HG03575 (cell line): ENCODE data around the gene TRAF3IP3.
A peak's percentile ranks its signal among the peaks of the same experiment; 100 is the strongest.

Experiments used
- ATAC-seq: cut with Tn5 transposase; IDR thresholded peaks from one replicate; pipeline ENCODE4 v1.9.1; 2021; ENCODE audit not compliant: unreplicated experiment, insufficient number of reproducible peaks, low FRiP score; ENCODE audit errors: extremely low read depth

Gene TRAF3IP3

DNA sequence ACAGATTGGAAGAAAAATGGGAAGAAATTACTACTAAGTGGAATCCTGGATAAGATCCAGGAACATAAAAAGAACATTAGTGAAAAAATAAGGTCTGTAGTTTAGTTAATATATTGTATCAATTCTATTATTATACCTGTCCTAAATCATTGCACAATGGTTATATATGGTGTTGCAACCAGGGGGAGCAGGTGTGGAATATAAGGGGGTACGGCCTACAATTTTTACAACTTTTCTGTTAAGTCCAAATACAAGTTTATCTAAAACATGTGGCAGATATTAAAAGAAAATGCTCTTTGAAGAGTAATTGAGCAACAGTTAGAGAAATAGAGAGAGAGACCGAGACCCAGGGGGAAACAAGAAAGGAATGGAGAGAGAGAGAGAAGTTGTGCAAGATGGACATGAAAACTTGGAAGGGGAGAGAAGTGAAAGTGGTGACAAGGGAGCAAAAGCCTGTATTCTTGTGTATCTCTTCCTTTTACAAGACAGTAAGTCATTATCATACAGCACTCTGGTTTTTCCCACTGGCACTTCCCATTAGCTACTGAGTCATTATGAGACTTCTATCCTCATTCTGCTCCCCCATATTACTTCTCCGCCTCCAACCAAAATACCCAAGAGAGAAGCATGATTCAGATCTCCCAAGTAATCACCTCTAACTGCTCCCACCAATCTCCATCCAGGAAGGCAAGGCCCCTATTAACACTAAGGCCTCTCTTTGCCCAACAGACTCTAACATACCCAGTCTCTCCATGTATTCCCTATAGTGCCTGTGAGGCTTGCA is 22.3 kb upstream of the TRAF3IP3 start:
- ATAC-seq = no peak

DNA sequence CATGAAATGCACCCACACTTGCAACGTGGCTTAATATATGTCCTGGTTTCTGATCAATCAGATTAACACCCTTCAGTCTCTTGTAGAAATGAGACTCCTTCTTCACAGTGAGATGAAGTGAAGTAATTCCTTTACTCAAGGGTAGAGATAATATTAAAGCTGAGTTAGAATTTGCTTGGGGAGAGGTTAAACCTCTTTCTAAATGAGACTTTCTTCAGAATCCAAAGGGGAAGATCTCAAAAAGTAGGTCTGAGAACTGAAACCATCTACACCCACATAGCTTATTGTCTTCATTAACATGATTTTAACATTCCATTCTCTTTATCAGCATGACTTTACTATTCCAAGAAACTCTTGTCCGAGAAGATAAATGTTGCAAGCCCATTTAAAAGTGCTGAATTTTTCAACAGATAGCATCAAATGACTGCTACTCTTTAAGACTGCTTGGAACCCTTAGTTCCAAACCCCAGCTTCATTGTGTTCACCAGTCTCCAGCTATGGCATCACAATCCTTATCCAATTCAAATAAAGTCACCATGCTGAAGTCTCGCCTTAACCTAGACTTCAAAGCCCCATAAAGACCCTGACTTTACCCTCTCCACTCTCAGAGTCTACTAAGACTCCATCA is 19.2 kb upstream of the TRAF3IP3 start:
- no peak for ATAC-seq

DNA sequence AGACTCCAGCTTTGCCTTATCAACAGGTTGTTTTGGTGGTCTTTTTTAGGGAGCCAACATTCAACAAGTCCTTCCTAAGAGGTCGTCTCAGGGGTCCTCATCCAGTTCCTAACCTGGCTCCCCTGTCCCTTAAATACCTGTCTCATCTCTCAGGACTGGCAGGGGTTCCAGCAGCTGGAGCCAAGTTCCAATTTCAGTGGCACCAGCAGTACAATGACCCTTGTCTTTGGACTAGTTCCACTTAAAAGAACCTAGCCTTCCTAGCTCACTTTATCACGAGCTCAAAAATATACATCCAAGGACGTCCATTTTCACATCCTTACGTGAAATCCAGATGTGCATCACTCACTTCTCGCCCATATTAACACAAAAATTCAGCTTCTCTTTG is 18.7 kb upstream of the TRAF3IP3 start:
- ATAC-seq = no peak

DNA sequence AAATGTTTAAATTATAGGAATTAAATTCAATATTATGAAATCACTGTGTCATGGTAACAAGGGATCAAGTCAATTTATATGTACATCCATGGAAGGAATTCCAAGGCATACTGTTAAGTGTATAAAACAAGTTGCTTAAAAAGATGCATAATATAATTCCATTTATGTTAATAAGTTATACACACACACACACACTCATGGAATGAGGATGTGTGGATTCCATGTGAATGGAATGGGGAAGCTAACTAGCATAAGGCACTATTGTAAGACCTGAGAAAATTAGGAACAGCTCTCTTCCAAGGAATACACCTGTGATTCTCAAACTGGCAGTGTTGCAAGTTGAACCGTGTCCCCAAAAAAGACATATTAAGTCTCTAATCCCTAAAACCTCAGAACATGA is 17.6 kb upstream of the TRAF3IP3 start:
- no peak for ATAC-seq

DNA sequence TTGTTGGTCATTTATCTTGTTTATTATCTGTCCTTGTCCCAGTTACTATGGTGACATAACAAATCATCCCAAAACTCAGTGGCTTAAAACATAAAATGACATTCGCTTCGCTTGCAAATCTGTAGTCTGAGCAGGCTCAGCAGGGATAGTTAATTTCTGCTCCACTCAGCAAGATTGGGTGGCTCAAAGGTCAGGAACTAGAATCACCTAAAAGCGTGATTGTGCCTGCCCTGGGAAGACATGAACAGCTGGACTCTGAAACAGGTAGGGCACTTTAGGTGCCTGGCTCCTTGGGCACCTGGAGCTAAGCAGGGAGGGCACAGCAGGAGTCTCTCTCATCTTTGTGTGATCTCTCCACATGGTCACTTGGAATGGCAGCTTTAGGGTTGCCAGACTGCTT is 14.7 kb upstream of the TRAF3IP3 start:
- ATAC-seq = no peak

DNA sequence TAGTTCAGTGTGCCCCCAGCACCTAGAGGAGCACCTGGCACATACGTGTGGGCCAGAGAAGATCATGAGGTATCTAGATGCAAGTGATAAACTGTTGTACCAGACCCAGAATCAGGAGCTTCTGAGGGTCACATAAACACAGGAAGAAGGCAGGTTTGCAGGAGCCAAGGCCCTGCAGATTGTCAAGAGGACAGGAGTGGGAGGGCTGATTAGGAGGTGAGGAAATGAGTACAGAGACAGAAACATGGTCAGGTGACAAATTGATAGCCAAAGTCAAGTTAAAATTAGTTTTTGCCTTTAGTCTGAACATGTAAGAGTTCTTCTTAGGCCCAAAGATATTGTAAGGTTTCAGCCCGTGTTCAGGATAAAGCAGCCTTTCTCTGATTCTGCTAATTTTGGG is 14.0 kb upstream of the TRAF3IP3 start:
- ATAC-seq = no peak

DNA sequence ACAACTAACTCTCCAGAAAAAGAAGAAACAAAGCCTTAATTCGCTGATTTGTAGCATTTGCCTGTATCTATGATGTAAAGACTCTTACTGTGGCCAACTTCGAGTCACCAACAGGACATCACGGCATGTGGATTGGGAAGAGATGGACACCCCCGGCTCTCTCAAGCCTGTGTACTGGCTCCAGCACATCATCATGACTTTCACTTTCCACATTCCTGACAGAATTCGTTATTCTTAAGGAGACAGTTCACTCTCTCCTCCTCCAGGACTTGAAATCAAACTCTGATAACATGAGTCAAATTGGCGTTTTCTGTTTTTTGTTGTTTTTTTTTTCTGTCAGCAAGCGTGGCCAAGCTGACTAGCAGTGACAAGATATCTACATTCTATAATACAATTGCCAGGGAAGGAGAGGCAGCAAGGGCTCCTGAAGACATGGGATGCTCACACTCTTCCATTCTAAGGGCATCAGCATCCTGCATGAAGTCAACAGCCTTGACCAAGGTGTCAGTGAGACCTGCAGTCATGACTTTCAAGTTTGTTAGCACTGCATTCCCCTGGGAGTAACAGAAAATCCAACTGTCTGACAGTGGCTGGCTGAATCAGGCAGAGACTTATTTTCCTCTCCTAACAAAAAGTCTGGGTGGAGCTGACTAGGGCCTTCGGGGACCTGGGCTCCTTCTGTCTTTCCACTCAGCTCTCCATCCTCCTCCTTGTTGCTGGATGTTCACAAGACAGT is 13.3 kb upstream of the TRAF3IP3 start:
- no peak for ATAC-seq

DNA sequence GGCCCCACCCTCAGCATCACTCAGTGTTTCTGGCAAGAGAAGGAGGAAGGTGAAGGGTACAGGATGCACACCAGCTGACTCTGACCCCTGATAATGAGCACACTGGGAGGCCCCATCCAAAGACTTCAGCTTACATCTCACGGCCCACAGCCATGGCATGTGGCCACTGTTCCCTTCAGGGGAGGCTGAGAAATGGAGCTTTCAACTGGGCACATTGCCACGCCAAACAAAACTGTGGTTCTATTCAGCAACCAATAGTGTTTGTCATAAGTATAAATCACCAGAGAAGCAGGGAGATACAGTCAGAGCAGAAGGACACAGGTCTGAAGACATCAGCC is 12.7 kb upstream of the TRAF3IP3 start:
- ATAC-seq = no peak

DNA sequence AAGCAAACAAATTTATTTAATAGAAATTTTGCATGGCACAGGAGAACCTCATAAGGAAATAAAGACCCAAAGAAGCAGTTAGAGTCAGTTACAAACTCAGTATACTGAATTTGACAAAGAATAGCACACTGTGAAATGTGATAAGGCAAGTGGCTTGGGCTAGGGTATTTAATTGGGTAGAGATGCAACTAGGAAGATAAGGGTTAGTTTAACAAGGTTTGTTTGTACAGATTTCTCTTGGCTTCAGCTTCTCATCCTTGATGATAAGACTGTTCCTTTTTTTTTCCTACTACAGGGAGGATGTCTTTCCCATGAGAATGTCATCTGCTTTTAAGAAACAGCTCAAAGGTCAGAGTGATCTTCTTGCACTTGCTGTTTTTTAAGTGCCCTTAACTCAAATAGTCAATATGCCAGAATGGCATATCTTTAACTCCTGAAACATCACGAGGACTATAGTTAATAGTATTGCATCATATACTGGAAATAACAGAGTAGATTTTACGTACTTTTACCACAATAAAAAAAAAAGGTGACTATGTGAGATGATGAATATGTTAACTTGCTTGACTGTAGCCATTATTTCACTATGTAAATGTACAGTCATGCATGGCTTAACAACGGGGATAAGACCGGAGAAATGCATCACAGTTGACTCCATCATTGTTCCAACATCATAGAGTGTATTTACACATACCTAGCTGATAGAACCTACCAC is 9.2 kb upstream of the TRAF3IP3 start:
- ATAC-seq = no peak

DNA sequence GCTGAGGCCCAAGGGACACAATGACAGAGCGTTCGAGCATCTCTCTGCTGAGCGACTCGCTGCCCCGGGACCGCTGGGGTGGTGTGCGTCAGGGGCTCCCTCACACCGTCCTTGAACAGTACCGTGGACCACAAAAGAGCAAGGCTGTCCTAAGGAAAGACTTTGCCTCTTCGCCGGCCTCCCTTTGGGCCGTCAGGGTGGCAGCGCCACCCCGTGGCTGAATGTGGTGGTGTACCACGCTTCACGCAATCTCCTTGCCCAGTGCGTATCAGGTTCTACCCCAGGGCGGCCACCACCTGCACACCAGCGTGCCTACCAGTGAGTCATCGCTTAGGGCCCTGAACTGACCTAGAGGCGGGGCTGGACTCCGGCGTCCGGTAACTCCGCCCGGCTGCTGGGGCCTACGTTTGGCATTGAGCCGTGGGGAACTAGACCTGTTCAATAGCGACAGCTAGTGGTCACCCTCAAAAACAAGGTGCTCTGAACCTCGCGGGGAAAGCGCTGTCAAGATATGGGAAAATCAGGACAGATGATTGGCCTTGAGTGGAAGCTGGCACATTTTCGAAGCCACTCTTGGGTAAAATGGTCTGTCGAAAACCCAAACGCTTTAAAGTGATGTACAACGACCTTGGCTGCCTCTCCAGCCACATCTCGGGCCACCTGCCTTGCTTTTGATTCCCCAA is 8.1 kb upstream of the TRAF3IP3 start:
- ATAC-seq = peak; percentile 43

DNA sequence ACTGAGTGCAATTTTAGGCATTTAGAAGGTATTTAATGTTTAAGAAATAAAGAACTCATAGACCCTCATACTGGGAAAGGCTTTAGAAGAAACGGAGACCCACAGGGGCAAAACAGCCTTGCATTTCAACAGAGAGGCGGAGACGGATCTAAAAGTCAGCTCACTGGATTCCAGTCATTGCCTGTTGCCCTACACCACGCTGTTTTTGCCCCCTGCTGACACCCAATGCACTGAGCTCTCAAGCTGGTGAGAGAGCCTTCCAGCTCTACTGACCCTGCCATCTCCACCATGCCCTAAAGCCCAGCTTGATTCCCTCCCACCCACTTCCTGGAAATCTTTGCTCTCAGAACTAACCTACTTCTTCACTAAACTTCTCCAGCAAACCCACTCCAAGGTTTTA is 7.2 kb upstream of the TRAF3IP3 start:
- ATAC-seq = no peak

DNA sequence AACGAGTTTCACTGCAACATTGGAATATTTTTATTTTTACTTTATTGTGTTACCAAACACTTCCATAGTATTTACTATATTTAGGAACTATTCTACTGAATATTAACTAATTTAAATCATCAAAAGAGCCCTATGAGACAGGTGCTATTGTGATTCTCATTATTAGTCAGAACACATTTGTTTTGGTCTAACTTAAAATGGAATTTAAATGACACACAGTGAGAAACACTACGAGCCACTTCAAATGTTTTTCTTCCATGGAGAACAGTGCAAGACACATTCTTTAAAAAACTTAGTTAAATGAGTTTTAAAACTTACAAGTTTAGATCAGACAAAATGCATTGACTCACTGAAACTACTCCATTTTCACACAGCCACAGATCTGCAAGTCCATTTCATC is 6.6 kb upstream of the TRAF3IP3 start:
- ATAC-seq = no peak

DNA sequence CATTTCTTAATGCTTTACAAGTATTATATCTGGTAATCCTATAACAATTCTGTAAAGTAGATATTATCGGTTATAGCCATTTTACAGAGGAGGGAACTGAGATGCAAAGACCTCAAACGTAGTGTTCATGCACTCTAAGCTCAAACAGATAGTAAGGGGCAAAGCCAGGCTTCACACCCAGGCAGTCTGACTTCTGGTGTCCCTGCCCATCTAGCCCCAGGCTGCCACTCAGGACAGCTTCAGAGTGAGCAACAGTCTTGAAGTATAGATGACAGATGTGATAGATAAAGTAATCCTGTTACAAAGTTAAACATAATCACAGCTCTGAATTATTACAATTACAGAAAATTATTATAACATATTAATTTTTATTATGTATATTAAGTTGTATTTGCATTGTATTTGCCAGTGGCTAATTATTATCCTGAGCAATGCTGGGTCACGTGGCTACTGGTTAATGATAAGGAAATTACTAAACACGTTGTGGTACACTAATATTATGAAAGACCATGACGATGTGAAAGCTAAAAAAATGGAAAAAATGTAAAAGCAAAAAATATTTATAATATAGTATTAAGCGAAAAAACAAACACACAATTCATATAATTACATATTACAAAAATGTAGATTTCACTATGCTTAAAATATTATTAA is 6.1 kb upstream of the TRAF3IP3 start:
- no peak for ATAC-seq

DNA sequence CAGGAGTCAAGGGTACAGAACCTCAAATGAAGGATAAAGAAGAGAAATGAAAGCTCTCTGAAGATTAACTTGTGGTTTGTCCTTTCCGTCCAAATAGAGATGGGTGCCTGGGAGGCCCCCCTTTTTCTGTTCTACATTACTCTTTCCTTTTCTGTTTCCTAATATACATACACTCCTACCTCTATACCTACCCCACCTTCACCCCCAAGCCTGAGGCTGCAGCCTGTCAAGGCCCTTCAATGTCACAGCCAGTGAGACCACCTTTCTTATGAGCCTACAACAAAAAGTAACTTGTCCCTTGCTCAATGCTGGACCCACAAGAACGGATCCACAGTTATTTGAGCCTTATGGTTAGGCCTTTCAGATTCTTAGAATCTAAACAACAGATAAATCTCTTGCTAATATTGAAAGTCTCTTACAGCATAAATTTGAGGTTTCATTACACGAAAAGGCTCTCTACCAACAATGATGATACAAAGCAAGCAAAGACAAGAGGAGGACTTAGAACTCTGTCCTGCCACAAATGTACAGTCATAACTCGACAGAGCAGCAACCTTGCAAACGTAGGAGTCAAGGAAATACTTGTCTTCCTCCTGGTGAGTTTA is 4.1 kb upstream of the TRAF3IP3 start:
- ATAC-seq = peak; percentile 39

DNA sequence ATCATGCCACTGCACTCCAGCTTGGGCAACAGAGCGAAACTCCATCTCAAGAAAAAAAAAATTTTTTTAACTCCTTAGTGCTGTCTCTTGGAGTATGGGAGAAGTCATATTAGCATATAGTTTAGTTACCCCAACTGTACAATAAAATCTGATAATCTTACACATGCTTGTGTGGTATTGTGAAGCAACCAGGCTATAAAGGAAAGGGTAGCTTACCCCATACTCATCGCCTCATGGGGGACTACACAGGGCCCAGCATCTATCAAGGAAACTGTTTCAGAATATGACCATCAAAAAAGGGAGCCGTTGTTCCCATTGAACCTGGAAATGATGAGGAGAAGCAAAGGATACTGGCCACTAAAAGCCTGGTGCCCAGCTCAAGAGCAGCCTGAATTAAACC is 3.0 kb upstream of the TRAF3IP3 start:
- ATAC-seq = no peak

DNA sequence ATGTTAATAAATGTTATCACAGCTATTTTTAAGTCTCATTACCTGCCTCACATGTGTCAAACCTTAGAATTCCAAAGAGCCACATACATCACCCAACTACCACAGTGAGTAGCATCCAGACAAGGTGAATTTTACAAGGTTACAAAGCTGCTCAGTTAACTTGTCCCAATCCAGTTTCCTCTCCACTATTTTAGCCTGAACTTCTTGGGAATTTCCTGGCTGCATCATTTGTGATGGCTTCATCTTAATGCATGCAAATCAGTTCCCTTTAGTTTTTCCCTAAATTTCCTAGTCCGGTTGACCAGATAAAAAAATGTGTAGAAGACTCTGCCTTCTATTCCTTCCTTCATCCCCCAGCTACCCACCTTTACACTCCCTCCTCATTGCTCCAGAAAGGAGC is 597 bp upstream of the TRAF3IP3 start:
- ATAC-seq = no peak

DNA sequence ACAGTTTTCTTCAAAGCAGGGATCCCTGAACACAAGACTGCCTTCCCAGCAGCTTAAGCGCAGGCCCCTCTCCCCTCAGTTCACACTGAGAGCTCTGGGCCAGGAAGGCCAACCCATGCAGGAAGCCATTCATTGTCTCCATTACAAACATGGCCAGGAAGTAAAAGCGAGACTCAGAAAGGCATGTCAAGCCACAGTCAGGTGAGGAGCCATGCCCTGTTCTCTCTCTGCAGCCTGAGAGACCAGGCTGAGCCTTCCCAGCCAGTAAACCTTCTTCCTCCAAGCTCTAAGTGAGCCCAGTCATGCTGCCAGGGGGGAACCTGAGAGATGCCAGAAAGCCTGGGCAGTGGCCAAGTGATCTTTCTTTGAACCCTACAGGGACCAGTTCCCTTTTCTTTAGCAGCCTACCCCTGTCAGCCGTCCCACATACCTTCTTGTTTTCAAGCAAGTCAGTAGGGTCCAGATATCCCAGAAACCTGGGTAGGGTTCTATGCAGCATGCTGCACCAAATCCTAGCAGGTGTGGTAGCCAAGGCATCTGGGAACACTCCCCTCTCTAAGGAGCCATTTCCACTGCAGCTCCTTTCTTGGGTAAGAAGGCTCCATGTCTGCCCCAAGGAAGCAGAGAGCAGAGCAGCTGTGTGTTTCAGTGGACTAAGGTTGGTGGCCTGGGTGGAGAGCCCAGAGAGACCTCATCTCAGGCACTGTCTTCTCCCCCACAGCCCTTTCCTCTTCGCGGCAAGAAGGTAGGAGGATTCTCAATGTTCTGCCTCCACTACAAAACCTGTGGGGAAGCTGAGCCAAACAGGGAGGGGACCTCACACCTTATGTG is 977 bp downstream of the TRAF3IP3 start:
- no peak for ATAC-seq

DNA sequence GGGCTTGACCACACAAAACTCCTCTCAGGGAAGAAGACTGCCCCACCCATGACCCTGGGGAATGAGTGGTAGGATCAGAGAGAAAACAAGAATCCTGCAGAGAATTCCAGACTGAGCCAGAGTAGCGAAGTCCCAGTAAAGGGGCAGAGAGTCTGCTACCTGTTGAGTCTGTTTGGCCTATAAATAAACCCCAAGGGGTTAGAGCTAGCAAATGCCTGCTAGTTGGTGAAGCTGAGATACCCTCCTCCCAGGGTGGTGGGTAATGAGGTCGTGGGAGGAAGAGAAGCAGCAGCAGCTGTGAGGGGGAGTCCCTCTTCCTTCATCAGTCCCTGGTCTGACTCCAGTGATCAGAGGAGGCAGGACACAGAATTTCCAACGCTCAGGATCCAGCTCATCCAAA is 2.5 kb downstream of the TRAF3IP3 start:
- ATAC-seq = no peak
